ENCODE data around the gene EFCAB11.

DNA sequence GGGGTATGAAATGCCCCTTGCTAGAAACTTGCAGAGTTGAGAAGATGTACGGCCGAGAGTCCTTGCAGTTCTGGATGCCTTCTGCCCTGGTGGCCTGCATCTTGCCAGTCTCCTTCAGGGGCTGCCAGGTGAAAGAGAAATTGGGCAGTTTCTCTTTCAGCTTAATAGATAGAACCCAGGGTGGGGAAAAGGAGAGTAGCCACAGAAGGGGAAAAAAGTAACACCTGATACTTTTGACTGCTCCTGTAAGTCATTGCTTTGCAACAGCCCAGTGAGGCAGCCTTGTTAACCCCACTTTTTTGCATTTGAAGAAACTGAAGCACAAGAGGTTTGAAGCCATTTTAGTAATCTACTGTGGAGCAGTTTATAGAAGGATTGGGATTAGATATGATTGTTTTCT, 28.8 kb upstream of the EFCAB11 start:
- TF ChIP-seq, protein P1, sequence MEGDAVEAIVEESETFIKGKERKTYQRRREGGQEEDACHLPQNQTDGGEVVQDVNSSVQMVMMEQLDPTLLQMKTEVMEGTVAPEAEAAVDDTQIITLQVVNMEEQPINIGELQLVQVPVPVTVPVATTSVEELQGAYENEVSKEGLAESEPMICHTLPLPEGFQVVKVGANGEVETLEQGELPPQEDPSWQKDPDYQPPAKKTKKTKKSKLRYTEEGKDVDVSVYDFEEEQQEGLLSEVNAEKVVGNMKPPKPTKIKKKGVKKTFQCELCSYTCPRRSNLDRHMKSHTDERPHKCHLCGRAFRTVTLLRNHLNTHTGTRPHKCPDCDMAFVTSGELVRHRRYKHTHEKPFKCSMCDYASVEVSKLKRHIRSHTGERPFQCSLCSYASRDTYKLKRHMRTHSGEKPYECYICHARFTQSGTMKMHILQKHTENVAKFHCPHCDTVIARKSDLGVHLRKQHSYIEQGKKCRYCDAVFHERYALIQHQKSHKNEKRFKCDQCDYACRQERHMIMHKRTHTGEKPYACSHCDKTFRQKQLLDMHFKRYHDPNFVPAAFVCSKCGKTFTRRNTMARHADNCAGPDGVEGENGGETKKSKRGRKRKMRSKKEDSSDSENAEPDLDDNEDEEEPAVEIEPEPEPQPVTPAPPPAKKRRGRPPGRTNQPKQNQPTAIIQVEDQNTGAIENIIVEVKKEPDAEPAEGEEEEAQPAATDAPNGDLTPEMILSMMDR (IDR thresholded peaks at IDR 0.05): no peak
- TF ChIP-seq POLR2A (IDR thresholded peaks at IDR 0.05): no peak
